Activated naive CD8-positive, alpha-beta T cell (primary cell): ENCODE results near the gene ZDHHC14.

Source experiments
- H3K27ac Mint-ChIP-seq: one replicate; pipeline ENCODE4 v1.8.0; 2021; ENCODE audit warnings: mixed read lengths
- H3K27me3 Mint-ChIP-seq: one replicate; pipeline ENCODE4 v1.8.0; 2021; ENCODE audit warnings: mixed read lengths
- H3K36me3 Mint-ChIP-seq: one replicate; pipeline ENCODE4 v1.8.0; 2021; ENCODE audit warnings: mixed read lengths
- H3K4me1 Mint-ChIP-seq: one replicate; pipeline ENCODE4 v1.8.0; 2021; ENCODE audit warnings: low read depth, mixed read lengths
- H3K4me3 Mint-ChIP-seq: one replicate; pipeline ENCODE4 v1.8.0; 2021; ENCODE audit warnings: mild to moderate bottlenecking, mixed read lengths
- H3K9me3 Mint-ChIP-seq: one replicate; pipeline ENCODE4 v1.8.0; 2021; ENCODE audit warnings: low read depth, mixed read lengths

The ZDHHC14 gene

GRCh38 chr6:157547112-157547511 is 166.1 kb downstream of the ZDHHC14 start:
- no peak overlapping the region for H3K27ac Mint-ChIP-seq
- H3K4me3 Mint-ChIP-seq = no peak overlapping the region
- H3K27me3 Mint-ChIP-seq = no peaks in the 10 kb centered on the region
- peaks cover 9% of the 10 kb centered on the region for H3K36me3 Mint-ChIP-seq
- H3K4me1 Mint-ChIP-seq = peaks cover 24% of the 10 kb centered on the region
- H3K9me3 Mint-ChIP-seq = peaks cover 4% of the 10 kb centered on the region

GRCh38 chr6:157548635-157549467 is 167.9 kb downstream of the ZDHHC14 start:
- Mint-ChIP-seq H3K27ac (no peak overlapping the region), H3K9me3 (peaks cover 4% of the 10 kb centered on the region), H3K4me1 (peaks cover 24% of the 10 kb centered on the region), H3K36me3 (peaks cover 6% of the 10 kb centered on the region), H3K27me3 (no peaks in the 10 kb centered on the region), H3K4me3 (no peak overlapping the region)

- Mint-ChIP-seq H3K9me3 (peaks cover 4% of the 10 kb centered on the region), H3K27ac (no peak overlapping the region), H3K36me3 (peaks cover 6% of the 10 kb centered on the region), H3K4me3 (no peak overlapping the region), H3K27me3 (no peaks in the 10 kb centered on the region), H3K4me1 (peaks cover 24% of the 10 kb centered on the region)
Observed at GRCh38 chr6:157549468-157549745, 168.4 kb downstream of the ZDHHC14 start.

GRCh38 chr6:157550114-157550989 is 169.4 kb downstream of the ZDHHC14 start:
- Mint-ChIP-seq H3K4me1 (peaks cover 24% of the 10 kb centered on the region), H3K36me3 (peaks cover 2% of the 10 kb centered on the region), H3K27me3 (no peaks in the 10 kb centered on the region), H3K27ac (peak overlapping the region; percentile 61), H3K4me3 (peak overlapping the region; percentile 14), H3K9me3 (no peaks in the 10 kb centered on the region)

GRCh38 chr6:157551041-157551832 is 170.2 kb downstream of the ZDHHC14 start:
- no peak overlapping the region for H3K27ac Mint-ChIP-seq
- peaks cover 2% of the 10 kb centered on the region for H3K36me3 Mint-ChIP-seq
- no peak overlapping the region for H3K4me3 Mint-ChIP-seq
- no peaks in the 10 kb centered on the region for H3K27me3 Mint-ChIP-seq
- peaks cover 24% of the 10 kb centered on the region for H3K4me1 Mint-ChIP-seq
- no peaks in the 10 kb centered on the region for H3K9me3 Mint-ChIP-seq

GRCh38 chr6:157552081-157552747 is 171.2 kb downstream of the ZDHHC14 start:
- Mint-ChIP-seq H3K36me3 (peaks cover 2% of the 10 kb centered on the region), H3K27me3 (no peaks in the 10 kb centered on the region), H3K4me1 (peaks cover 24% of the 10 kb centered on the region), H3K4me3 (no peak overlapping the region), H3K27ac (no peak overlapping the region), H3K9me3 (no peaks in the 10 kb centered on the region)

- H3K4me3 Mint-ChIP-seq = no peak overlapping the region
- peaks cover 2% of the 10 kb centered on the region for H3K36me3 Mint-ChIP-seq
- no peaks in the 10 kb centered on the region for H3K27me3 Mint-ChIP-seq
- no peaks in the 10 kb centered on the region for H3K9me3 Mint-ChIP-seq
- peaks cover 24% of the 10 kb centered on the region for H3K4me1 Mint-ChIP-seq
- no peak overlapping the region for H3K27ac Mint-ChIP-seq
Observed at GRCh38 chr6:157552820-157553485, 172.0 kb downstream of the ZDHHC14 start.

- Mint-ChIP-seq H3K27ac (no peak overlapping the region), H3K4me1 (peaks cover 16% of the 10 kb centered on the region), H3K4me3 (no peak overlapping the region), H3K9me3 (no peaks in the 10 kb centered on the region), H3K27me3 (no peaks in the 10 kb centered on the region), H3K36me3 (peaks cover 2% of the 10 kb centered on the region)
Observed at GRCh38 chr6:157554747-157555146, 173.8 kb downstream of the ZDHHC14 start.

- H3K4me3 Mint-ChIP-seq = no peak overlapping the region
- H3K4me1 Mint-ChIP-seq = peaks cover 9% of the 10 kb centered on the region
- H3K27ac Mint-ChIP-seq = no peak overlapping the region
Observed at GRCh38 chr6:157555455-157556143, 174.6 kb downstream of the ZDHHC14 start.

GRCh38 chr6:157556144-157556645 is 175.2 kb downstream of the ZDHHC14 start:
- Mint-ChIP-seq H3K4me3 (no peak overlapping the region), H3K27me3 (no peaks in the 10 kb centered on the region), H3K4me1 (peaks cover 5% of the 10 kb centered on the region), H3K9me3 (no peaks in the 10 kb centered on the region), H3K27ac (no peak overlapping the region), H3K36me3 (no peaks in the 10 kb centered on the region)

More at GRCh38 chr6:157555455-157556143, 174.6 kb downstream of the ZDHHC14 start:
- Mint-ChIP-seq H3K36me3 (no peaks in the 10 kb centered on the region), H3K27me3 (no peaks in the 10 kb centered on the region), H3K9me3 (no peaks in the 10 kb centered on the region)

GRCh38 chr6:157556671-157557430 is 175.9 kb downstream of the ZDHHC14 start:
- peaks cover 4% of the 10 kb centered on the region for H3K4me1 Mint-ChIP-seq
- no peak overlapping the region for H3K4me3 Mint-ChIP-seq
- no peak overlapping the region for H3K27ac Mint-ChIP-seq
- no peaks in the 10 kb centered on the region for H3K36me3 Mint-ChIP-seq
- H3K27me3 Mint-ChIP-seq = no peaks in the 10 kb centered on the region
- H3K9me3 Mint-ChIP-seq = no peaks in the 10 kb centered on the region

- no peaks in the 10 kb centered on the region for H3K9me3 Mint-ChIP-seq
- H3K27me3 Mint-ChIP-seq = no peaks in the 10 kb centered on the region
- no peak overlapping the region for H3K27ac Mint-ChIP-seq
- no peak overlapping the region for H3K4me3 Mint-ChIP-seq
- peaks cover 6% of the 10 kb centered on the region for H3K4me1 Mint-ChIP-seq
- no peaks in the 10 kb centered on the region for H3K36me3 Mint-ChIP-seq
Observed at GRCh38 chr6:157557559-157557958, 176.6 kb downstream of the ZDHHC14 start.

- Mint-ChIP-seq H3K4me1 (peaks cover 6% of the 10 kb centered on the region), H3K27ac (no peak overlapping the region), H3K9me3 (no peaks in the 10 kb centered on the region), H3K27me3 (no peaks in the 10 kb centered on the region), H3K36me3 (no peaks in the 10 kb centered on the region), H3K4me3 (no peak overlapping the region)
Observed at GRCh38 chr6:157558049-157558448, 177.1 kb downstream of the ZDHHC14 start.
